GM18520 (cell line): ENCODE measurements around the gene SLC6A4.
"Not testable (repeated sequence)": the region's sequence is repeated elsewhere in the genome, so short reads cannot be mapped to it uniquely, and the experiment has no call there.

ENCODE experiments used
- ATAC-seq: cut with Tn5 transposase; IDR thresholded peaks from one replicate; pipeline ENCODE4 v1.9.1; 2021; ENCODE audit not compliant: unreplicated experiment

Gene SLC6A4

GRCh38 chr17:30176855-30177254 lies 58.6 kb downstream of the SLC6A4 start:
- ATAC-seq = no peak

DNA sequence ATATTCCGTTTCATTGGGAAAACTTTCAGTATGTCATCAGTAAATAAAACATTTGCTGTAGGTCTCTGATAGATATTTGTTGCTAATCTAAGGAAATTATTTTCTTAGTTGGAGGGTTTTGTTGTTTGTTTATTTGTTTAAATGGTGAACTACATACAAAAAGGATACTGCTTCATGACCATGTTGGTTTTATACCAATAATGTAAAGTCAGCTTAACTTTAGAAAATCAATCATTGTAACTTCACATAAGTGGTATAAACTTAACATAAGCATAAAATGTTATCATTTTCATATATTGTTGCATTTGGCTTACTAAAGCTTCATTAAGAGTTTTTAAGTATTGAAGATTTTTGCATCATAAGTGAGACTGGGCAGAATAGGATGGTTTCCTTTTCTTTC lies 60.9 kb downstream of the SLC6A4 start:
- ATAC-seq = no peak

- peak; percentile 70 for ATAC-seq
Observed at GRCh38 chr17:30173649-30174048, 61.8 kb downstream of the SLC6A4 start.

DNA sequence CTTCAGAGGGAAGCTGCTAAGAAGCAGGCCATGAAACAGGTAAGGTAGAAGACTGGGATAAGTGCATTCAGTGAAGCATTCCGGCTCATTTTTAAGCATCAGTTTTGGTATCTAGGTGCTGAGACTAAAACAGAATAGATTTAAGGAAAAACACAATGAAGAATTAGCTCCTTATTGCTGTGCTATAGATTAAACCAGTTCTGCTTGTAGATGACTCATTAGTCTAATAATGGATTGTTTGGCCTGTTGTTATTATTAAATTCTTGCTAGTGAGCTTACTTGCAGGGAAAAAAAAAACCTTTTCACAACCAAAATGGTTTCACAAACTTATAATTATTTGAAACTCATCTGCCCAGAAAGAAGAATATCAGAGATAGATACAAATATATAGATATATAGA lies 62.9 kb downstream of the SLC6A4 start:
- no peak for ATAC-seq

DNA sequence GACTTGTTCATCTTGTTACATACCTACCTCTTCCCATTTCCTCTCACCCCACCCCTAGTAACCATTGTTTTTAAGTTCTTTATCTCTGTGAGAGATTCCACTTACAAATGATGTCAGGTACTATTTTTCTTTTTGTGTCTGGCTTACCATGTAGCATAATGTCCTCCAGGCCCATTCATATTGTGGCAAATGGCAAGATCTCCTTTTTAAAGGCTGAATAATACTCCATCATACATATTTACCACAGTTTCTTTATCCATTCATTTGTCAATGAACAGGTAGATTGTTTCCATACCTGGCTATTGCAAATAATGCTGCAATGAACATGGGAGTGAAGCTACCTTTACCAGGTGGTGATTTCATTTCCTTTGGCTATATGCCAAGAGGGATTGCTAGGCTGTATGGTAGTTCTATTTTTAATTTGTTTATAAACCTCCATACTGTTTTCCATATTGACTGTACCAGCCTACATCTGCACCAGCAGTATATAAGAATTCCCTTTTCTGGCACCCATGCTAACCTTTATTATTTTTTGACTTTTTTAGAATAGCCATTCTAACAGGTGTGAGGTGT lies 65.0 kb downstream of the SLC6A4 start:
- ATAC-seq = no peak

GRCh38 chr17:30165960-30166359 lies 69.5 kb downstream of the SLC6A4 start:
- no peak for ATAC-seq

GRCh38 chr17:30165147-30165546 lies 70.3 kb downstream of the SLC6A4 start:
- no peak for ATAC-seq

GRCh38 chr17:30164531-30164930 lies 71.0 kb downstream of the SLC6A4 start:
- ATAC-seq = no peak

DNA sequence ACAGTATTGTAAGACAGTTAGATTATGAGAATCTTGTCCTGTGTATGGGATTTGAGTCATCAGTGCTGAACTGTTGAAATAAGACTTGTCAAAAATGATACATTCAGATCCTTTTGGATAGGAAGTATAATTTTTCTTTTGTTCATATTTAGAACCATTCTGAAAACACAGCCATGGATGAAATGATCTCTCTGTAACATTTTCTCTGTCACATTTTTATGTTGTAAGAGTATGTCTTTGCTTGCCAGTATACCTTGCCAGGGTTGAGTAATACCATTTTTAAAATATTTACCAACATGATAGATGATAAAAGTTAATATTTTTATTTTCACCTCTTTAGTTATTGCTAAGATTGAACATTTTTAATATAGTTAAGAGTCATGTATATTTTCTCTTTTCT lies 73.9 kb downstream of the SLC6A4 start:
- ATAC-seq = no peak

- ATAC-seq = no peak
Observed at GRCh38 chr17:30160419-30161172, 74.9 kb downstream of the SLC6A4 start.

DNA sequence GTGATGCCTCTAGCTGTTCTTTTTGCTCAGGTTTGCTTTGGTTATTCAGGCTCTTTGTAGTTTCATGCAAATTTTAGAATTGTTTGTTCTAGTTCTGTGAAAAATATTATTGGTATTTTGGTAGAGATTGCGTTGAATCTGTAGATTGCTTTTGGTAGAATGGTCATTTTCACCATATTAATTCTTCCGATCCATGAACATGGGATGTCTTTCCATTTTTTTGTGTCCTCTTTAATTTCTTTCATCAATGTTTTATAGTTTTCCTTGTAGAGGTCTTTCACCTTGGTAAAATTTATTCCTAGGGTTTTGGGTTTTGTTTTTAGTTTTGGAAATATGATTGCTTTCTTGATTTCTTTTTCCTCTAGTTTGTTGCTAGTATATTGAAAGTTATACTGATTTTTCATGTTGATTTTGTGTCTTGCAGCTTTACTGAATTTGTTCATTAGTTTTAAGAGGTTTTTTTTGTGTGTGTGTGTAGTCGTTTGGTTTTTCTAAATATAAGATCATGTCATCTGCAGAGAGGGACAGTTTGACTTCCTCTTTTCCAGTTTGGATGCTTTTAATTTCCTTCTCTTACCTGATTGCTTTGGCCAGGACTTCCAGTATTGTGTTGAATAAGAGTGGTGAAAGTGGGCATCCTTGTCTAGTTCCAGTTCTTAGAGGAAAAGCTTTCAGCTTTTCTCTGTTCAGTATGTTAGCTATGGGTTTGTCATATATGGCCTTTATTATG lies 76.4 kb downstream of the SLC6A4 start:
- no peak for ATAC-seq

GRCh38 chr17:30155389-30155788 lies 80.1 kb downstream of the SLC6A4 start:
- ATAC-seq = no peak

GRCh38 chr17:30153463-30153862 lies 82.0 kb downstream of the SLC6A4 start:
- ATAC-seq = no peak

DNA sequence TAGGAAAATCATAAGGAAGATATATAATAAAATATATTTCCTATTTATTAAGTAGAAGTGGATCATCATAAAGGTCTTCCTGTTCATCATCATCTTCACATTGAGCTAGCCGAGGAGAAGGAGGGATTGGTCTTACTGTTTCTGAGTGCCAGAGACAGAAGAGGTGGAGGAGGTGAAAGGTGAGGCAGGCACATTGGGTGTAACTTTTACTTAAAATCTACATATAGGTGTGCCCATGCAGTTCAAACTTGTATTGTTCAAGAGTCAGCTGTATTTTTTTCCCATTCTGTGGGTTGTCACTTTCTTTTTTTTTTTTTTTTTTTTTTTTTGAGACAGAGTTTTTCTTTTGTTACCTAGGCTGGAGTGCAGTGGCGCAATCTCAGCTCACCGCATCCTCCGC lies 84.0 kb downstream of the SLC6A4 start:
- ATAC-seq = no peak

GRCh38 chr17:30148376-30148775 lies 87.1 kb downstream of the SLC6A4 start:
- no peak for ATAC-seq

DNA sequence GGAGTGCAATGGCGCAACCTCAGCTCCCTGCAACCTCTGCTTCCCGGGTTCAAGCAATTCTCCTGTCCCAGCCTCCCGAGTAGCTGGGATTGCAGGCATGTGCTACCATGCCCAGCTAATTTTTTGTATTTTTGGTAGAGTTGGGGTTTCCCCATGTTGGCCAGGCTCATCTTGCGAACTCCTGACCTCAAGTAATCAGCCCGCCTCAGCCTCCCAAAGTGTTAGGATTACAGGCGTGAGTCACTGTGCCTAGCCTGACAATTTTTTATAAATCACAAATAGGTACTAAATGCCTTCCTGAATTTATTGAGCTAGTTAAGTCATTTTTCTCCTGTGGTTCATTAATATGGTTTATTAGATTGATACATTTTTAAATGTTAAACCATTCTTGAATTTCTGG lies 87.6 kb downstream of the SLC6A4 start:
- not testable (repeated sequence) for ATAC-seq
